ENCODE data around the gene DOCK1.
"Not testable (repeated sequence)": the region's sequence is repeated elsewhere in the genome, so short reads cannot be mapped to it uniquely, and the experiment has no call there.

DOCK1 gene

GRCh38 chr10:126930883-126931503 lies 25.8 kb downstream of the DOCK1 start:
- TF ChIP-seq CTCF (IDR thresholded peaks at IDR 0.05; ENCODE audit: low read length, missing control alignments), result no peak
- peak; percentile 37 for DNase-seq (ENCODE audit: low read depth)
- peak overlapping the region; percentile 21 for H3K4me3 ChIP-seq (replicated peaks; ENCODE audit: low read depth, low read length)

GRCh38 chr10:126931544-126931943 lies 26.3 kb downstream of the DOCK1 start:
- DNase-seq (ENCODE audit: low read depth), result no peak
- no peak for TF ChIP-seq CTCF (IDR thresholded peaks at IDR 0.05; ENCODE audit: low read length, missing control alignments)
- H3K4me3 ChIP-seq (replicated peaks; ENCODE audit: low read depth, low read length), result no peak overlapping the region

- no peak for DNase-seq (ENCODE audit: low read depth)
- TF ChIP-seq CTCF (IDR thresholded peaks at IDR 0.05; ENCODE audit: low read length, missing control alignments), result no peak
- no peak overlapping the region for H3K4me3 ChIP-seq (replicated peaks; ENCODE audit: low read depth, low read length)
These were observed 27.3 kb downstream of the DOCK1 start for GRCh38 chr10:126932516-126932915.

GRCh38 chr10:126933116-126933515 lies 27.9 kb downstream of the DOCK1 start:
- TF ChIP-seq CTCF (IDR thresholded peaks at IDR 0.05; ENCODE audit: low read length, missing control alignments), result no peak
- no peak for DNase-seq (ENCODE audit: low read depth)
- H3K4me3 ChIP-seq (replicated peaks; ENCODE audit: low read depth, low read length), result no peak overlapping the region

- H3K4me3 ChIP-seq (replicated peaks; ENCODE audit: low read depth, low read length), result no peak overlapping the region
- DNase-seq (ENCODE audit: low read depth), result peak; percentile 17
- no peak for TF ChIP-seq CTCF (IDR thresholded peaks at IDR 0.05; ENCODE audit: low read length, missing control alignments)
These were observed 30.2 kb downstream of the DOCK1 start for GRCh38 chr10:126935263-126935946.

- H3K4me3 ChIP-seq (replicated peaks; ENCODE audit: low read depth, low read length), result no peak overlapping the region
- no peak for TF ChIP-seq CTCF (IDR thresholded peaks at IDR 0.05; ENCODE audit: low read length, missing control alignments)
These were observed 31.8 kb downstream of the DOCK1 start for GRCh38 chr10:126937026-126937425.

GRCh38 chr10:126938121-126938520 lies 32.9 kb downstream of the DOCK1 start:
- DNase-seq (ENCODE audit: low read depth); H3K4me3 ChIP-seq (replicated peaks; ENCODE audit: low read depth, low read length): not testable (repeated sequence)

More at GRCh38 chr10:126937026-126937425, 31.8 kb downstream of the DOCK1 start:
- peak; percentile 51 for DNase-seq (ENCODE audit: low read depth)

All from fibroblast of pulmonary artery (primary cell).